ENCODE measurements around the gene ASB11. TPM values are rescaled to one million over a fixed set of nuclear protein-coding genes. Genes with fewer than 3 reads are reported as not detected.
"Not testable (repeated sequence)": the region's sequence is repeated elsewhere in the genome, so short reads cannot be mapped to it uniquely, and the experiment has no call there.

ASB11 gene
- polyA plus RNA-seq, 1 donor from 2014 or later: not detected

DNA sequence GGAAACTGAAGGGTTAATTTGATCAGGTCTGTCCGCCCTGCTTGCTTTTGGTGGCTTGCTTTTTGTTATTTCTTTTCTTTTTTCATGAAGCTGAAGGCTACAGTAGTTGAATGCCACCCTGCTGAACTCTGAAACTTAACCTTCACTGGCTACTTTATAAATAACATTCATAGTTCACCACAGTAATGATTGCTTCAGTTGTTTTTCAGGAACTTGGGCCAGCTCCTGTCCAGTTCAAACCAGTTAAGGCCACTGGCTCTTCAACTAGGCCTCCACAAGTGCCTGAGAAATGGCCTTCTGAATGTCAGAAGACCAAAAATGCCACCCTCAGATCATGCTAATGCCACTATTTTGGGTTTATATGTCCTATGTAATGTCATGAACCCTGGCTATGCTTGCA lies 37.8 kb downstream of the ASB11 start:
- TF ChIP-seq TAF1 (IDR thresholded peaks at IDR 0.05; ENCODE audit: low read depth) (no peak), POLR2AphosphoS5 (IDR thresholded peaks at IDR 0.05) (no peak)
- TF ChIP-seq, protein P1, sequence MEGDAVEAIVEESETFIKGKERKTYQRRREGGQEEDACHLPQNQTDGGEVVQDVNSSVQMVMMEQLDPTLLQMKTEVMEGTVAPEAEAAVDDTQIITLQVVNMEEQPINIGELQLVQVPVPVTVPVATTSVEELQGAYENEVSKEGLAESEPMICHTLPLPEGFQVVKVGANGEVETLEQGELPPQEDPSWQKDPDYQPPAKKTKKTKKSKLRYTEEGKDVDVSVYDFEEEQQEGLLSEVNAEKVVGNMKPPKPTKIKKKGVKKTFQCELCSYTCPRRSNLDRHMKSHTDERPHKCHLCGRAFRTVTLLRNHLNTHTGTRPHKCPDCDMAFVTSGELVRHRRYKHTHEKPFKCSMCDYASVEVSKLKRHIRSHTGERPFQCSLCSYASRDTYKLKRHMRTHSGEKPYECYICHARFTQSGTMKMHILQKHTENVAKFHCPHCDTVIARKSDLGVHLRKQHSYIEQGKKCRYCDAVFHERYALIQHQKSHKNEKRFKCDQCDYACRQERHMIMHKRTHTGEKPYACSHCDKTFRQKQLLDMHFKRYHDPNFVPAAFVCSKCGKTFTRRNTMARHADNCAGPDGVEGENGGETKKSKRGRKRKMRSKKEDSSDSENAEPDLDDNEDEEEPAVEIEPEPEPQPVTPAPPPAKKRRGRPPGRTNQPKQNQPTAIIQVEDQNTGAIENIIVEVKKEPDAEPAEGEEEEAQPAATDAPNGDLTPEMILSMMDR (IDR thresholded peaks at IDR 0.05; ENCODE audit: poor library complexity, severe bottlenecking): no peak
- no peaks in the 10 kb centered on the region for H3K9me2 ChIP-seq (ENCODE audit: insufficient read depth, low read length)
- no peaks in the 10 kb centered on the region for H4K20me1 ChIP-seq (ENCODE audit: insufficient read depth)
- H3K9me3 ChIP-seq (ENCODE audit: low read length): no peaks in the 10 kb centered on the region
- H3K36me3 ChIP-seq (ENCODE audit: insufficient read depth, low read length): no peaks in the 10 kb centered on the region
- no peaks in the 10 kb centered on the region for H3K79me2 ChIP-seq (replicated peaks; ENCODE audit: insufficient read depth, low read length)
- H3K27ac ChIP-seq (ENCODE audit: low read length): no peak overlapping the region
- no peak overlapping the region for H3K4me3 ChIP-seq (ENCODE audit: low read length)
- H3K9ac ChIP-seq (ENCODE audit: low read length): no peak overlapping the region
- no peaks in the 10 kb centered on the region for H3K27me3 ChIP-seq (ENCODE audit: insufficient read depth, low read depth, low read length)
- no peak overlapping the region for H3K4me2 ChIP-seq (ENCODE audit: low read length)
- H2AFZ ChIP-seq (ENCODE audit: low read depth, low read length): no peak overlapping the region
- no peaks in the 10 kb centered on the region for H3F3A ChIP-seq (ENCODE audit: insufficient read depth, low read length, poor library complexity, severe bottlenecking)

GRCh38 chrX:15274946-15275345 lies 40.5 kb downstream of the ASB11 start:
- H2AFZ ChIP-seq (ENCODE audit: low read depth, low read length): no peak overlapping the region
- H3K4me2 ChIP-seq (ENCODE audit: low read length): no peak overlapping the region
- no peaks in the 10 kb centered on the region for H3K79me2 ChIP-seq (replicated peaks; ENCODE audit: insufficient read depth, low read length)
- H3K36me3 ChIP-seq (ENCODE audit: insufficient read depth, low read length): no peaks in the 10 kb centered on the region
- H4K20me1 ChIP-seq (ENCODE audit: insufficient read depth): no peaks in the 10 kb centered on the region
- no peaks in the 10 kb centered on the region for H3F3A ChIP-seq (ENCODE audit: insufficient read depth, low read length, poor library complexity, severe bottlenecking)
- H3K9ac ChIP-seq (ENCODE audit: low read length): no peak overlapping the region
- no peaks in the 10 kb centered on the region for H3K9me2 ChIP-seq (ENCODE audit: insufficient read depth, low read length)
- H3K27me3 ChIP-seq (ENCODE audit: insufficient read depth, low read depth, low read length): no peaks in the 10 kb centered on the region
- H3K27ac ChIP-seq (ENCODE audit: low read length): no peak overlapping the region
- no peak for TF ChIP-seq TAF1 (IDR thresholded peaks at IDR 0.05; ENCODE audit: low read depth)
- no peak for TF ChIP-seq EP300 (conservative IDR thresholded peaks at IDR 0.05; ENCODE audit: poor library complexity, severe bottlenecking)
- TF ChIP-seq MXI1 (conservative IDR thresholded peaks at IDR 0.05; ENCODE audit: poor library complexity, severe bottlenecking): no peak
- no peak for TF ChIP-seq RAD21 (conservative IDR thresholded peaks at IDR 0.05)
- TF ChIP-seq POLR2AphosphoS5 (IDR thresholded peaks at IDR 0.05): no peak
- TF ChIP-seq, protein P2, sequence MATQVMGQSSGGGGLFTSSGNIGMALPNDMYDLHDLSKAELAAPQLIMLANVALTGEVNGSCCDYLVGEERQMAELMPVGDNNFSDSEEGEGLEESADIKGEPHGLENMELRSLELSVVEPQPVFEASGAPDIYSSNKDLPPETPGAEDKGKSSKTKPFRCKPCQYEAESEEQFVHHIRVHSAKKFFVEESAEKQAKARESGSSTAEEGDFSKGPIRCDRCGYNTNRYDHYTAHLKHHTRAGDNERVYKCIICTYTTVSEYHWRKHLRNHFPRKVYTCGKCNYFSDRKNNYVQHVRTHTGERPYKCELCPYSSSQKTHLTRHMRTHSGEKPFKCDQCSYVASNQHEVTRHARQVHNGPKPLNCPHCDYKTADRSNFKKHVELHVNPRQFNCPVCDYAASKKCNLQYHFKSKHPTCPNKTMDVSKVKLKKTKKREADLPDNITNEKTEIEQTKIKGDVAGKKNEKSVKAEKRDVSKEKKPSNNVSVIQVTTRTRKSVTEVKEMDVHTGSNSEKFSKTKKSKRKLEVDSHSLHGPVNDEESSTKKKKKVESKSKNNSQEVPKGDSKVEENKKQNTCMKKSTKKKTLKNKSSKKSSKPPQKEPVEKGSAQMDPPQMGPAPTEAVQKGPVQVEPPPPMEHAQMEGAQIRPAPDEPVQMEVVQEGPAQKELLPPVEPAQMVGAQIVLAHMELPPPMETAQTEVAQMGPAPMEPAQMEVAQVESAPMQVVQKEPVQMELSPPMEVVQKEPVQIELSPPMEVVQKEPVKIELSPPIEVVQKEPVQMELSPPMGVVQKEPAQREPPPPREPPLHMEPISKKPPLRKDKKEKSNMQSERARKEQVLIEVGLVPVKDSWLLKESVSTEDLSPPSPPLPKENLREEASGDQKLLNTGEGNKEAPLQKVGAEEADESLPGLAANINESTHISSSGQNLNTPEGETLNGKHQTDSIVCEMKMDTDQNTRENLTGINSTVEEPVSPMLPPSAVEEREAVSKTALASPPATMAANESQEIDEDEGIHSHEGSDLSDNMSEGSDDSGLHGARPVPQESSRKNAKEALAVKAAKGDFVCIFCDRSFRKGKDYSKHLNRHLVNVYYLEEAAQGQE (IDR thresholded peaks at IDR 0.05; ENCODE audit: borderline replicate concordance): no peak
- TF ChIP-seq SMC3 (conservative IDR thresholded peaks at IDR 0.05; ENCODE audit: poor library complexity): no peak
- TF ChIP-seq, protein P1 (IDR thresholded peaks at IDR 0.05; ENCODE audit: poor library complexity, severe bottlenecking): no peak
- H3K9me3 ChIP-seq (ENCODE audit: low read length): no peaks in the 10 kb centered on the region
- no peak overlapping the region for H3K4me3 ChIP-seq (ENCODE audit: low read length)

DNA sequence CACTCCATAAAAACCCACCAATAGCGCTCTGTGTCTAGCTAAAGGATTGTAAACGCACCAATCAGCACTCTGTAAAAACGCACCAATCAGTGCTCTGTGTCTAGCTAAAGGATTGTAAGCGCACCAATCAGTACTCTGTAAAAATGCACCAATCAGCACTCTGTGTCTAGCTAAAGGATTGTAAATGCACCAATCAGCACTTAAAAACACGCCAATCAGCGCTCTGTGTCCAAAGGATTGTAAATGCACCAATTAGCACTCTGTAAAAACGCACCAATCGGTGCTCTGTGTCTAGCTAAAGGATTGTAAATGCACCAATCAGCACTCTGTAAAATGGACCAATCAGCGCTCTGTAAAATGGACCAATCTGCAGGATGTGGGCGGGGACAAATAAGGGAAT lies 42.2 kb downstream of the ASB11 start:
- H3K9me2 ChIP-seq (ENCODE audit: insufficient read depth, low read length); H3K79me2 ChIP-seq (replicated peaks; ENCODE audit: insufficient read depth, low read length); H3K27me3 ChIP-seq (ENCODE audit: insufficient read depth, low read depth, low read length): not testable (repeated sequence)

More for the DNA sequence above, 42.2 kb downstream of the ASB11 start:
- not testable (repeated sequence) for H4K20me1 ChIP-seq (ENCODE audit: insufficient read depth); H3K9me3 ChIP-seq (ENCODE audit: low read length); H3K9ac ChIP-seq (ENCODE audit: low read length); H3F3A ChIP-seq (ENCODE audit: insufficient read depth, low read length, poor library complexity, severe bottlenecking); H3K4me3 ChIP-seq (ENCODE audit: low read length); H3K4me2 ChIP-seq (ENCODE audit: low read length); H2AFZ ChIP-seq (ENCODE audit: low read depth, low read length); H3K36me3 ChIP-seq (ENCODE audit: insufficient read depth, low read length); H3K27ac ChIP-seq (ENCODE audit: low read length)
